Esophagus squamous epithelium (tissue), 5 donors: ENCODE data around the gene TPK1. TPM values are rescaled to one million over a fixed set of nuclear protein-coding genes. Genes with fewer than 3 reads are reported as not detected.

Experiments used
- DNase-seq: peaks from one replicate; lab custom pipeline; 2025; lab: John Stamatoyannopoulos, UW
- H3K27ac ChIP-seq, 4 donors: fragments of 200-600 bp; sonication (generic); one replicate each; pipeline ENCODE4 v1.5.1; 2016 to 2019; ENCODE audit warnings: mild to moderate bottlenecking in 1 of 4
- H3K27me3 ChIP-seq, 4 donors: fragments of 200-600 bp; sonication (generic); 1 replicate in 3 of 4; 2 replicates in 1 of 4; pipeline versions ENCODE4 v1.5.1 to v1.6.0; 2017 to 2021; ENCODE audit warnings: antibody characterized with exemption in 1 of 4
- H3K36me3 ChIP-seq, 3 donors: fragments of 200-600 bp; sonication (generic); one replicate each; pipeline ENCODE4 v1.5.1; 2016 to 2019
- H3K4me1 ChIP-seq, 3 donors: fragments of 200-600 bp; sonication (generic); one replicate each; pipeline ENCODE4 v1.5.1; 2017 to 2019
- H3K4me3 ChIP-seq, 4 donors: fragments of 200-600 bp; sonication (generic); 1 replicate in 3 of 4; 2 replicates in 1 of 4; pipeline ENCODE4 v1.5.1; 2016 to 2019; ENCODE audit warnings: mild to moderate bottlenecking in 2 of 4, moderate library complexity in 1 of 4
- H3K9me3 ChIP-seq, 3 donors: fragments of 200-600 bp; sonication (generic); one replicate each; pipeline ENCODE4 v1.5.1; 2016 to 2019
- POLR2A ChIP-seq, 4 donors: fragments of 450-650 bp; IDR thresholded peaks; one replicate each; pipeline ENCODE4 v1.6.1; 2017; ENCODE audit warnings: antibody characterized with exemption in 4 of 4, mild to moderate bottlenecking in 4 of 4, moderate library complexity in 3 of 4
- WGBS, 2 donors: methylation state at CpG; one replicate each; pipeline ENCODE4 v1.1.5; 2018; 5-methylcytosine and 5-hydroxymethylcytosine counted together
- intact Hi-C: fragments of 100-400 bp; cut with DNase I; formaldehyde crosslinking; loops from one replicate; pipeline ENCODE4 v1.15.0; 2022
- total RNA-seq, 4 donors: library from RNA; depleted of rRNA; stranded (reverse); fragments of >200 nt; gene quantifications; one replicate each; pipeline ENCODE4 v1.1.0, GENCODE V29; 2016
- TF ChIP-seq, protein P1 (sequence below), 6 experiments: fragments of 450-650 bp in 4 of 6; fragments of 200-600 bp in 2 of 6; sonication (generic) in 2 of 6; IDR thresholded peaks; one replicate each; pipeline ENCODE4 v1.5.1; 2016 to 2019; ENCODE audit warnings: antibody characterized with exemption in 6 of 6, mild to moderate bottlenecking in 4 of 6, moderate library complexity in 4 of 6
- donor health status: DM: yes; HTN: yes; CAD: no.

Gene TPK1
- total RNA-seq, 4 donors from 2014 or later = 2.3 to 8.4 (median 2.7) TPM

DNA sequence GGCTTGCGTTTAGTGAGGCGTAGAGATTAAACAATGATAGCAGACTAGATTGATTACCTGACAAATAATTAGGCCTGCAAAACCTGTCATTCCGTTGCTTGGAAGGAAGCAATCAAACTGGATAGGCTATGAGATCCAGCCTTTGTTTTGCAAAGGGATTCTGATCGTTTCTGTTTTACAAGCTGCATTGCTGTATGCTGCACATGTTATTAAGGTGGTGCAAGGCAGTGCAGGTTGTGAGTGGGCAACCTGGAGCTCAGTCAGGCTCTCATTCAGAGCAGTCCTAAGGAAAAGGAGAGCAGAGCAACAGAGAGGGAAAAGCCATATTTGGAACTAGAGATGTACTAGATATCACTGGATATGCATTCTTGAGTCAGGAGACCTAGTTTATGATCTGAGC, 425.4 kb downstream of the TPK1 start:
- intact Hi-C loops = no loop called here

DNA sequence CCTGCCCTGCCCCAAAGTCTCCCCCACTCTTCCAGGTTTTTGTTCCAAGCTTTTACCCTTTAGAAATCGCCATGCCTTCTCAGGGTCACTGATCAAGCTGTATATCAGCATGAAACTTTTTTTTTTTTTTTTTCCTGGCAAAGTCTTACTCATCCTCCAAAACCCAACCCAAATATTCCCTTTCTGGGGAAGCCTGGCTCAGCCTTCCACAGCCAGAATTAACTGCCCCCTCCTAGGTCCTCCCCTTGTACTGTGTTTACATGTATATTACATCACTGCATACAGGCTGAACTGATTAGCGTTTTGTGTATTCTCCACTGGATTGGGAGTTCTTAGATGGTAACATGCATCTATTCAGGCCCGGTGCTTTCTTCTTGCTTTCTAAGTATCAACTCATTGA, 427.7 kb downstream of the TPK1 start:
- DNase-seq = no peak
- Histone ChIP-seq H3K4me3 (peak overlapping the region in 3 of 4 donors; percentile 7 to 28 (median 24)), H3K27me3 (no peaks in the 10 kb centered on the region), H3K36me3 (no peaks in the 10 kb centered on the region), H3K9me3 (no peaks in the 10 kb centered on the region), H3K4me1 (peaks cover 3 to 81% (median 28%) of the 10 kb centered on the region in 3 donors), H3K27ac (peak overlapping the region; percentile 78 to 95 (median 89))
- TF ChIP-seq, protein P1, sequence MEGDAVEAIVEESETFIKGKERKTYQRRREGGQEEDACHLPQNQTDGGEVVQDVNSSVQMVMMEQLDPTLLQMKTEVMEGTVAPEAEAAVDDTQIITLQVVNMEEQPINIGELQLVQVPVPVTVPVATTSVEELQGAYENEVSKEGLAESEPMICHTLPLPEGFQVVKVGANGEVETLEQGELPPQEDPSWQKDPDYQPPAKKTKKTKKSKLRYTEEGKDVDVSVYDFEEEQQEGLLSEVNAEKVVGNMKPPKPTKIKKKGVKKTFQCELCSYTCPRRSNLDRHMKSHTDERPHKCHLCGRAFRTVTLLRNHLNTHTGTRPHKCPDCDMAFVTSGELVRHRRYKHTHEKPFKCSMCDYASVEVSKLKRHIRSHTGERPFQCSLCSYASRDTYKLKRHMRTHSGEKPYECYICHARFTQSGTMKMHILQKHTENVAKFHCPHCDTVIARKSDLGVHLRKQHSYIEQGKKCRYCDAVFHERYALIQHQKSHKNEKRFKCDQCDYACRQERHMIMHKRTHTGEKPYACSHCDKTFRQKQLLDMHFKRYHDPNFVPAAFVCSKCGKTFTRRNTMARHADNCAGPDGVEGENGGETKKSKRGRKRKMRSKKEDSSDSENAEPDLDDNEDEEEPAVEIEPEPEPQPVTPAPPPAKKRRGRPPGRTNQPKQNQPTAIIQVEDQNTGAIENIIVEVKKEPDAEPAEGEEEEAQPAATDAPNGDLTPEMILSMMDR (IDR thresholded peaks at IDR 0.05) = no peak
- TF ChIP-seq POLR2A (IDR thresholded peaks at IDR 0.05) = no peak
- WGBS, 2 donors = 23 to 30% methylated on average over 3 of the region's 3 CpGs
- intact Hi-C loops = no loop called here

More for the DNA sequence above, 425.4 kb downstream of the TPK1 start:
- H3K36me3 ChIP-seq = no peaks in the 10 kb centered on the region
- no peaks in the 10 kb centered on the region for H3K27me3 ChIP-seq
- no peak for DNase-seq
- TF ChIP-seq POLR2A (IDR thresholded peaks at IDR 0.05) = no peak
- TF ChIP-seq, protein P1 (IDR thresholded peaks at IDR 0.05) = no peak
- peaks cover 3 to 82% (median 28%) of the 10 kb centered on the region in 3 donors for H3K4me1 ChIP-seq
- no peaks in the 10 kb centered on the region for H3K9me3 ChIP-seq
- 21 to 22% methylated on average over 4 of the region's 4 CpGs for whole genome bisulfite sequencing, 2 donors
- no peak overlapping the region for H3K4me3 ChIP-seq
- peak overlapping the region in 3 of 4 donors; percentile 46 to 60 (median 50) for H3K27ac ChIP-seq

DNA sequence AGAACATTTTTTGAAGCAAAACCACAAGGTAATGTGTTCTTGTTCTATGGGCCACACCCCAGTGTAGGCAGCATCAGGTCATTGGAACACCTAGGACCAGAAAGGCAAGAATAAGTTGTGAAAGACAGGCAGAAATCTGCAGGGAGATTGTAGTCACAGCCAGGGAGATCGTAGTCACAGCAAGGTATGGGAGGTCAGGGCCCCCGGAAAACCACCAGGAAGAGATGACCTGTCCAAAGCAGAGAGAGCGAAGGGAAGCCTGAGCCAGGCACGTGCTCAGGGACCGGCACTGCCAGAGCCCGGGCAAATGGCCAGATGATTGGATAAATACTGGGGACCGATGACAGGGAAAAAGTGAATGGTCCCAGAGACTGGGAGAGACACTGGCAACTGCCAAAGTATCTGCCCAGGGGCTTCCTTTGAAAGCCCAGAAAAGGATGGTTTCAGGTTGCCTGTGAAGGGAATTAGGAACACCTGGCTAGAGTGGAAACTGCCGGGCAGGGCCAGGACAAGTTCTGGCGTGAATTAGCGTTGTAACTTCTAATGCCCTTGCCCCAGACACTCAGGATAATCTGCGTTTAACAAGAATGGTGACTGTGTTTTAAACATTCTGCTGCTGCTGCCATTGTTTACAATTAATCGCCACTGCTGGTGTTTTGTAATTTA, 428.5 kb downstream of the TPK1 start:
- Histone ChIP-seq H3K4me3 (peak overlapping the region in 3 of 4 donors; percentile 7 to 28 (median 24)), H3K9me3 (no peaks in the 10 kb centered on the region), H3K27me3 (no peaks in the 10 kb centered on the region), H3K36me3 (no peaks in the 10 kb centered on the region), H3K4me1 (peaks cover 3 to 79% (median 28%) of the 10 kb centered on the region in 3 donors), H3K27ac (peak overlapping the region; percentile 78 to 95 (median 89))
- intact Hi-C loops = no loop called here
- TF ChIP-seq, protein P1 (IDR thresholded peaks at IDR 0.05) = no peak
- no peak for TF ChIP-seq POLR2A (IDR thresholded peaks at IDR 0.05)
- no peak for DNase-seq
- 18 to 21% methylated on average over 12 of the region's 12 CpGs for WGBS, 2 donors

DNA sequence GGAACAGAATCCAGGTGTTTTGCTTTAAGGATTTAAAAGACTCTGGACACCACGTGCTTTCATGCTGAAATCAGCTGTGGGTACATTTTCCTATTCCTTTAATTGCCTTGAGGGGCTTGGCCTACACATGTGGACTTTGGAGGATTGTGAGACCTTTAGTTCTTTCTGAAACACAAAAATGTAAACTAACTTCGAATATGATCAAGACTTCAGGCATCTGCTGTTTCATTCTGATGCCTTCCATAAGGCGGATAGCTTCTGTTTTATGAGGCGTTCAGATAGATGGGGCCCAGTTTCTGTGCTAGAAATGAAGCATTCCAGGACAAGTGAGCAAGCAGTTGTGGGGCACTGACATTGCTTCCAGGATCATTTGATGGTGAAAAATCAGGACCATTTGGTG, 430.9 kb downstream of the TPK1 start:
- Histone ChIP-seq H3K9me3 (no peaks in the 10 kb centered on the region), H3K4me3 (no peak overlapping the region), H3K27me3 (no peaks in the 10 kb centered on the region), H3K36me3 (no peaks in the 10 kb centered on the region), H3K27ac (no peak overlapping the region), H3K4me1 (peaks cover 0 to 54% (median 20%) of the 10 kb centered on the region in 3 donors)
- no peak for TF ChIP-seq POLR2A (IDR thresholded peaks at IDR 0.05)
- TF ChIP-seq, protein P1 (IDR thresholded peaks at IDR 0.05) = no peak
- intact Hi-C loops = no loop called here
- WGBS, 2 donors = 69 to 77% methylated on average over 4 of the region's 4 CpGs
- DNase-seq = no peak

DNA sequence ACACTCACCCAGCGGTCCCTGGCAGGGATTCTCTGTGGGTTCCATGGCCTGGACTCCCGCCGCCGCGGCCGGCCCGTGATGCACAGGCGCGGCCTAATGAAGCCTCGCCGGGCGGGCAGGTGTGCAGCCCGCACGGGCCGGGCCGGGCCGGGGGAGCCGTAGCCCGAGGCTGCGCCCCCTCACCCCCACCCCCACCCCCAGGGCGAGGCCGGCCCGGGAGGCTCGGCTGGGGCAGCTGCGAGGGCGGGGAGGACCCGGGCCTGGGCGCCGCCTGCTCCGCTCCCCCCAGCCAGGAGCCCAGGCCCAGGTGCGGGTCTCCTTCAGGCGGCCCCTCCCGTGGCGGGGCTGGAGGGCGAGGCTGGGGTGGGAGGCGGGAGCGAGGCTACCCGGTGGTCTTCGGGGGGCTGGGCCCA, 432.2 kb downstream of the TPK1 start, which contains the start of gene NOBOX:
NOBOX (minus strand) TSS at position 45 of the 413 bp plus-strand sequence.
- Histone ChIP-seq H3K27me3 (no peaks in the 10 kb centered on the region), H3K36me3 (no peaks in the 10 kb centered on the region), H3K9me3 (no peaks in the 10 kb centered on the region), H3K4me3 (no peak within 1 kb of the TSS), H3K4me1 (peaks cover 0 to 41% (median 17%) of the 10 kb centered on the region in 3 donors), H3K27ac (no peak within 1 kb of the TSS)
- TF ChIP-seq, protein P1 (IDR thresholded peaks at IDR 0.05) = no peak
- TF ChIP-seq POLR2A (IDR thresholded peaks at IDR 0.05) = no peak
- intact Hi-C loops = no loop called here
- WGBS, 2 donors = no CpG with 5 or more reads among the region's 39 CpGs
- DNase-seq = no peak
